Measurements from ENCODE around the gene U2AF1L4.
A peak's percentile ranks its signal among the peaks of the same experiment; 100 is the strongest.

The U2AF1L4 gene

DNA sequence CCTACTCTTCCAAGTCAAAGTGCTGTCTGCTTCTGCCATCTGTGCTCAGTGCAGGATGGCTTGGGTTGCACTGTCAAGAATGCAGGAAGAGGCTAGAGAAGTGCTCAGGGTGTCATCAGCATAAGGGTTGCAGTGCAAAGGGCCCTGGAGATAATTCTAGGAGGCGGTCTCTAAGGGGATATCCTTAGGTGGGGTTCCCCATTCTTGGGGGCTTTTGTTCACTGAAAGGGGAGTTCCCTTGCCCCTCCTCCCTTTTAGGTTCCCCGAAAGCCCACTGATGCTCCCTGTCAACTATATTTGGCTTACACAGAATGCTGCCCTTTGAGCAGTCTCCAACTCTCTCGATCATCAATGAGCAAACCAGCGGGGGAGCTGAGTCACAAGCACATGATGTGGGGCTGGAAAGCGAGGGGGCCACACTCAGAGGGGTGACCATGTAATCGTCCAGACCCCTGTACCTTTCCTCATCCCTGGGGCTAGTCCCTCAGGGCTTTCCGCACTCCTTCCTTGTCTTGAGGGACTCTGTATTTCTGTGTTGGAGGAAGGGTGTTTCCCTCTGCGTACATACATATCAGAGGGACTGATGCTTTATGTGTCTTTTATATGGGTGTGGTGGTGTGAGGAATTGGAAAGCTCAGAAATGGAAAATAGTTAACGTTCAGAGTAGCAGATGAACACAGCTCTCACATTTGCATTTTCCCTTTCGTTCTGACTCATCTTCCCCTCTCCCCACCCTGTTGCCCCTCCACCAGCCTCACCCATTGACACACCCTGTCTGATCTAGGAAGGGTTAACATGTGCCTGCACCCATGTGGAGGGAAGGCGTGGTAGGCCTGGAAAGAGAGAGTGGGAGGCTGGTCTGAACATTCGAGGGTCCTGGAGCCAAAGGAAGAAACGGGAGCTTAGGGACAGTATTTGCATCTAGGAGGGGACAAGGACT lies 34.2 kb downstream of the U2AF1L4 start:
- no peak for DNase-seq

DNA sequence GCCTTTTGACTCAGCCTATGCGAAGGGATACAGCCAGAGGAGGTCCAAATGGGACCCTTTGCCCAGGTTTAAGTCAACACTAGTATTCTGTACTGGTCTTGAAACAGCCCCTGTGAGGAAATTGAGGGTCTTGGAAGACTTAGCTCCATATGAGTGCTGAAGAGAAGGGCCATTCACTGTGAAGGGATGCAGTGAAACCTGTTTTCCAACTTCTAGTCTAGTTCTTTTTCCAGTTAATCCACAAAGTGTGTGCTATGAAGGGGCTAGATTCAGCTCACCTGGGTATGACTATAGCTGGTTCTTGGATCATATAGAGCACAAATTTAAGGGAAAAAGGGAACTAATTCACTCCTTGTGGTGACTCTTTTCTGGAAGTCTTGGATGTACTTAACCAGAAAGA lies 36.8 kb downstream of the U2AF1L4 start:
- no peak for DNase-seq

DNA sequence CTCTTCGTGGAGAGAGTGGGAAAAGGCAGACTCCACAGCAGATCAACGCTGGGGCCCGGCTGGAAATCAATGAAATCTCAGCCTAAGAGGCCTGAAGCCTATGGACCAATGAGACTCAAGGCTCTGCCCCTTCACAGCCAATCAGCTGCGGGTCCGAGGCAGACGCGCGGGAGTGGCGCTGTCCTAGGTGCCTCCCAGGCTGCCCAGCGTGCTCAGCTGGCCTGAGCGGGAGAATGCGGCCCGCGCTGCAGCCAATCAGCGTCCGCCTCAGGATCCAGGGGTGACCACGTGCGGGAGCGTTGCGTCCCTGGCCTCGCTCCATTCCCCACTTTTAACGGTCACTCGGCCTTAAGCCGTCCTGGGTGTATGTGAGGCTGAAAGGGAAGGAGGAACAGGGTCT lies 41.0 kb downstream of the U2AF1L4 start, which contains the start of gene ZBTB32:
ZBTB32 (plus strand) TSS at position 341 of the 400 bp plus-strand sequence. CDS start 10,069 bp downstream, outside the sequence.
- DNase-seq: peak; percentile 66

DNA sequence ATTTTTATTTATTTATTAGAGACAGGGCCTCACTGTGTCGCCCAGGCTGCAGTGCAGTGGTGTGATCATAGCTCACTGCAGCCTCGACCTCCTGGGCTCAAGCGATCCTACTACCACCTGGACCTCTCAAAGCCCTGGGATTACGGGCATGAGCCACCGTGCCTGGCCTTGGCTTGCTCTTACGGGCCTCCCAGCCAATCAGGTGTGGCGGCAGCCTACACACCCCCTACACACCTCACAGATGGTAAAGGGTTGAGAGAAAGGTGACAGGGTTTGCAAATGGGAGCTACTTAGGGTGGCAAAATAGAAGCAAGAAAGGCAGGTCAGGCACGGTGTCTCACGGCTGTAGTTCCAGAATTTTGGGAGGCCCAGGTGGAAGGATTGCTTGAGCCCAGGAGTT lies 41.9 kb downstream of the U2AF1L4 start:
- no peak for DNase-seq

DNA sequence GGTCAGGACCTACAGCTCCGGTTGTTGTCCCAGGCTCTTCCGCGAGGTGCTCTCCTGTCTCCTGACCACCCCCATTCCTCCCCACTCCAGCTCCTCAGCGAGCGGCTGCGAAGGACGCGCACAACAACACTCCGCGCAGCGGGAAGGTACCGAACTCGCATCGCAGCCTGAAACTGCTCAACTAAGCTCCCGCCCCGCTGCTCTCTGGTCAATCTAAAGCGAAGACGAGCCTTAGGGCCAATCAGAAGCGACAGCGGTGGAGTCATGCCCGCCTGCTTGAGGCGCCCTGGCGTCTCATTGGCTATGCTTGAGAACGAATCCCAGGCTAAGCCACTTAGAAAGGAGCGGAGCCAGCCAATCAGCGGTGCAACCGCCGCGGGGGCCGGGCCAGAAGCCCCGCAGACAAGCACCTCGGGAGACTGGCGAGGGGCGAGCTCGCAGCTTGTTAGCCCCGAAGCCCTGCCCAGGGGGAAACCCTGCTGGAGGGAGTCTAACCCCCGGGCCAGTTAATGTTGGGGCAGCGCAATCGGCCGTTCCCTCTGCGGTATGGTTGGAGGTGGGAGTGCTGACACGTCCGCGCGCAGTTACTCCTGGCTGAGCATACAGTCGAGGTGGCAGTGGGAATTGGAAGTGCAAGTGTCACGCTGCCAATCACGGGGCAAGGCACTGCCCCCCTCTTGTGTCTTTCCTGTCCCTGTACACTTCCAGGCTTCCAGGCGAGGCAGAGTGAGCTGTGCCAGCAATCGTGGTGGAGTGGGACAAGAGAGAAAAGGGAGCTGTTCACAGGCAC lies 42.8 kb downstream of the U2AF1L4 start:
- DNase-seq: peak; percentile 99

DNA sequence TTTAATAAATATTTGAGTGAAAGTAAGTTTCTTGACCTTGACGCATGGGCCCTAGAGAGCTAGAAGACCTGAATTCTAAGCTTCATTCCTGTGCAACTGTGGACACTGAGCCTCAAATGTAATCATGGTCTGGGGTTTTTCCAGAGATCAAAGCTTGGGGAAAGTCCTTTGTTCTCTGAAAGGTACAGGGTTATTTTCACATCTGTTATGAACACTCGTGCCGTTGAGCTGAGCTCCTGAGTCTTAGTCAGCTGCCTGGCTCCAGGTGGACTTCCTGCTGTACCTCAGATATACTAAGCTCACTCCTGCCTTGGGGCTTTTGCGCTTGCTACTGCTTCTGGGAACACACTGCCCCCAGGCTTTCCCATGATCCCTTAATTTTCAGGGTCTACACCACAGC lies 48.4 kb downstream of the U2AF1L4 start:
- DNase-seq: no peak

DNA sequence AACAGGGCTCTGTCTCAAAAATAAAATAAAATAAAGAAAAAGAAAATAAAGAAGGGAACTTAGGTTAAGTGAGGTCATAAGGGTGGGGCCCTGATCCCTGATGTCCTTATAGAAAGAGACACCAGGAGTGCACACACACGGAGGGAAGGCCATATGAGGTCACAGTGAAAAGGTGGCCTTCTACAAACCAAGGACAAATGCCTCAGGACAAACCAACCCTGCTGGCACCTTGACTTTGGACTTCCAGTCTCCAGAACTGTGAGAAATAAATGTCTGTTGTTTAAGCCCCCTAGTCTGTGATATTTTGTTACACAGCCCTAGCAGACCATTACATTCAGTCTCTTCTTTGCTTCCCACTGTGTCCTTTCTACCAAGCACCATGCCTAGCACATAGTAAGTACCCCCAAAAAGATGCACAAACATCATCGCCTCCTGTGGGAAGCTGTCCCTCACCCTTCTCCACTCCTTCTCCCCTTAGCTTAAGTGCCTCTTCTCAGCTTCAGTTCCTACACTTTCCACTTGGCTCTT lies 49.3 kb downstream of the U2AF1L4 start:
- DNase-seq: no peak

DNA sequence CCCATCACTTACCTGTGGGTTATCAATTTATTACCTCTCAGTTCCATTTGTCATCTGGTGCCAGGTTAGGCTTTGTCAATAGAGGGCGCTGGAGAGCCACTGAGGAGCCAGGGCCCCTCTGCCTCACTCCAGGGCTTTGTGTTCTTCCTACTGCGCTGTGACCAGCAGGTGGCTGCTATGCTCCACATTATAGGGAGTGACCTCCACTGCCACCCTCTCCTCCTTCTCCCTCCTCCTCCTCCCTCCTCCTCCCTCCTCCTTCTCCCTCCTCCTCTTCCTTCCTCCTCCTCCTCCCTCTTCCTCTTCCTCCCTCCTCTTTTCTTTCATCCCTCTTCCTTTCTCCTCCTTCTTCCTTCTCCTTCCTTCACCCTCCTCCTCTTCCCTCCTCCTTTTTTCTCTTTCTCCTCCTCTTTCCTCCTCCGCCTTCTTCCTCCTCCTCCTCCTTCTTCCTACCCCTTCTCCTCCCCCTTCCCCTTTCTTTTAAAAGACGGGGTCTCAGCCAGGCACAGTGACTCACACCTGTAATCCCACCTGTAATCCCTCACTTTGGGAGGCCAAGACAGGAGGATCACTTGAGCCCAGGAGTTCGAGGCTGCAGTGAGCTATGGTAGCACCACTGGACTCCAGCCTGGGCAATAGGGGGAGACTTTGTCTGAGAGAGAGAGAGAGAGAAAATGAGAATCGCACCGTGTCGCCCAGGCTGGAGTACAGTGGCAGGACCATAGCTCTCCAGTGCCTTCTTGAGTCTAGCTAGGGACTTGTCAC lies 51.2 kb downstream of the U2AF1L4 start:
- DNase-seq: peak; percentile 85

DNA sequence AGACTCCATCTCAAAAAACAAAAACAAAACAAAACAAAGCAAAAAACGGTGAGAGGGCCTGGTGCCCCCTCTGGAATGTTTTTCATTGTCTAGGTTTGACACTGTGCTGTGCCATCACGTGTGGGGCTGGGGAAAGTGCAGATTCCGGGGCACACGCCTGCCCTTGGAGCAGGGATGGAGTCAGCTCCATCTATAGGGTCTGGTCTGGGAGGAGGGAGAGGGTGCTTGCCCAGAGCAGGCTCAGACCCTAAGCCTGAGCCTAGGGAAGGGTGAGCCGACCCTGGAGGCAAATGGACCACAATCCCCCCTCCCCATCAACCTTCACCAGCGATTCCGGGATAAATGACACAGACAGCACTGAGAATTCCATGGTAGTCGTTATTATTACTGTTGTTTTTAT lies 51.8 kb downstream of the U2AF1L4 start:
- no peak for DNase-seq

Data from fibroblast of skin of back (primary cell).